HG03342 (cell line): ENCODE data around the gene ASGR1.

ENCODE experiments used
- ATAC-seq: cut with Tn5 transposase; IDR thresholded peaks from one replicate; pipeline ENCODE4 v1.9.1; 2021; ENCODE audit warnings: mild to moderate bottlenecking, moderate library complexity; ENCODE audit not compliant: unreplicated experiment

ASGR1 gene

DNA sequence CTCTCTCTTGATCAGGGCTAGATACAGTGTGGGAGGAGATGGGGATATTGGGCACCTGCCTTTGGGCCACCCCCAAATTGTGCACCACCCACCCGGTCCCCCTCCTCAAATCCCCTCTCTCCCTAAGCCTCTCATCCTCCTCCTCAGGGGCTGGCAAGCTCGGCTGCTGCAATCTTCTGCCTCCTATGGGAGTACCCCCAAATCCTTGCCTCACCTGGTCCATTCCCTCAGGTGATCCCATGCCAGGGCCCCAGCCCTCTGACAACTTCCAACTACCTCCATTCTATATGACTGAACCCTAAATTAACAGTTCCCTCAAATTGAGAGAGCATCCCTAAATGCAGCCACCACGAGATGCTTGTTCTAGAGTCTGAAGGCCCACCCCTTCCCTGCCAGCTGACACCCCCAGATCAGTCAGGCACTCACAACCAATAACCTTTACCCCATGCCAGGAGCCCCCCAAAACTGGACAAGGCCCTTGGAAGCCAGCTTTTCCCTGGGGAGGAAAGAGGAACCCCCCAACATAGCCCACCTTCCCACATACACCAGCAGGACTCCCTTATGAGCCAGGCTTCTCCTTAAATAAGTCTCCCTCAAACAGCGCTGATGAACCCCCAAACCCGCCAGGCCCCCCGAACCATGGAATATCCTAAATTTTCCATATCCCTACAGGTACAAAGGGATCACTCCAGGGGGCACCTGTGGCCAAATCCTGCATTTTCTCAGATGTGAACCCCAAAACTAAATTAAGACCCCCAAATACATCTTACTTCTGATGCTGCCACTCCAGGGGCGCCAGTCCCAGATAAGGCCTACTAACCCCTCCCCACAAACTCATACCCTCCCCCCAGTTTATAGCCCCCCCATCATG lies 37.3 kb upstream of the ASGR1 start:
- ATAC-seq = no peak

- ATAC-seq = no peak
Observed at GRCh38 chr17:7215652-7216180, 36.5 kb upstream of the ASGR1 start.

- no peak for ATAC-seq
Observed at GRCh38 chr17:7215136-7215638, 36.0 kb upstream of the ASGR1 start.

DNA sequence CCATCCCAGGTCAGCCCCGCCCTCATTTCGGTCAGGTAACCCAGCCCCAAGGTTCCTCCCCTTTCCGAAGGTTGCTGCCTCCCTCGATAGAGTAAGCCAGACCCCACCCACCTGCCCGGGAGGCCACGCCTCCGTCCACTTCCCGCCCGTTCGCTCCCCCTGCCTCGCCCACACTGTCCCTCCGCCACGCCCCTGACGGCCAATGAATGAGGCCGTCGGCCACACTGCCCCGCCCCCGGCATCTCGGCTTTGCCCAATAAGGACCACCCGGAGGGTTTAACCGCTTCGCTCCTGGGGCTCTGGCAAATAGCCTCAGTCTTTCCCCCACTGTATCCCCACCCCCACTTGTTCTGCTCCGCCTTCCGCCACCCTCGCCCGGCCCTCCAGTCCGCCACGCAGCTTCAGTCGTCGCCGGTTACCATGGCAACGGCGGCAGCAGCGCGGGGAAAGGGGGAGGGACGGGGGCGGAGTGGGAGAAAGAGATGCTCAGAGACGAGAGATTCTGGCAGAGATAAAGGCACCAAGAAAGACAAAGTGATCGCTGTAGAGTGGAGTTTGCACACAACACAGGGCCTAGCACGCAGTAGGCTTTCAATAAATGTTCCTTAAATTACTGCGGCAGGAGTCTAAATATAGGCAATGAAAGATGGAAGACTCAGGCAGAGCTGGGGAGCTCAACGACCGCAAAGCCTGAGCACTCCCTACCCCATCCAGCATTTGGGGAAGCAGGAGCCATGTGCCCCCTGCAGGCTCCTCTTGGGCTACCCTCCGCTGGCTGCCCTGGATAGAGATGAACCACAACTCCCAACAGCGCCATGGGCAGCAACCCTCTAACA lies 35.3 kb upstream of the ASGR1 start:
- ATAC-seq = peak; percentile 72

GRCh38 chr17:7213895-7214299 lies 34.7 kb upstream of the ASGR1 start:
- ATAC-seq = peak; percentile 4

DNA sequence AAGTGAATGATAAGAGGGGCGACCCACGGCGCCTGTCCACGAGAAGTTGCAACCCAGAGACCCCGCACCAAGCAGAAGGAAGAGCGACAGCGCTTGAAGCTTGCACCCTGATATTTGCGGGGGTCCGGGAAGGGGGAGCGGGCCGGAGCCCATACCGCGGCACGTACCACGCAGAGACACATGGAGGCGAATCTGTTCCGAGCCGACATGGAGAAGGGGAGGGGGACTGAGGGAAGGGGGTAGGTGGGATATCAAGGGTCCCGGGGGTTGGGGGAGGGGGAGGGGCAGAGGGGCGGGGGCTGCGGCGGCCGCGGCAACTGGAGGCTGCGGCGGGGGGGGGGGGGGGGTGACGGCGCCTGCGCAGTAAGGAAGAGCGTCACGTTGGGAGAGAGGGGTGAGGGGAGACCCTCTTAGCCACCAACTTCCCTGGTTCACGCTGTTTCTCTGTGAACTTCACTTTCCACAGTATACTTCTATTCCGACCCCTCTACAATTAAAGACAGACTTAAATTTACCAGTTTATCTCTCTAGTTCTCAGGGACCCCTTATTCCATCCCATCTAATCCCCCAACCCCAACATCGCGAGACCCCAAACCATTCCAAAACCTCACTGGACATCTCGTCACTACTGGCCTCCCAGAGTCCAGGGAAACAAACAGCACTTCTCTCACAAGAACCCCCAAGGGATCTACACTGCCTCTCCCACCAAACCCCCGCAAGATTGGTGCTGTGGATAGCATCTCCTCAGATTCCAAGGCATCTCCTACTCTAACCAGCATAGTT lies 32.5 kb upstream of the ASGR1 start:
- no peak for ATAC-seq

DNA sequence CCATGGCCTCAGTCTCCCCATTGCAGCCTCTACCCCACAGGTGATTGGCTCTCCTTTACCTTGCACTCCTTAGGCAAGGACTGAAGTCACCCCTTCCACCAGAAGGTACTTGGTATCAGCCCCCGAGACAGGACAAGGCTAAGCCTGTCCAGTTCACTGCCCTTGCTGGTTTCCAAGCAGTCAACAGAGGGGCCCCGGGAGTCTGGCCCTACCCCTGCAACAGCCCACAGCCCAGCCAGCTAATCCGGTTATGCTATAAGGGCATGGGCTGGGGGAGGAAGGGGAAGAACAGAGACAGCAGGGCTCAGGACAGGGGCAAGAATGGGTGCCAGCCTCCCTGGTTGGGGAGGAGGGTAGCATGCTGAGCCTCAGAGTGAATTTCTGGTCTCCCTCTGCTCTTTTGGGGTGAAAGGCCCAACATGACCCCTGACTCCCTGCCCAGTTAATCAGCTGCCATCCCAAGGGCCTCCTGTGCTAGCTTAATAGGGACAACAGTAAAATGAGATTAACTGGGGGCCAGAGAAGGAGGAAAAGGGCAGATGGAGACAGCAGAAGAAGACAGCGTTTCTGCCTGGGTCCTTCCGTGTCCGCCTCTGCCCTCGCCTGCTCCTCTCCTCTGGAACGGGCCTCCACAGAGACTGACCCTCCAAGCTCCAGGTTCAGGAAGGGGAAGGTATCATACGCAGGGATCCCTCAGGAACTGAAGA lies 29.7 kb upstream of the ASGR1 start:
- ATAC-seq = no peak

GRCh38 chr17:7208027-7208571 lies 28.9 kb upstream of the ASGR1 start:
- ATAC-seq = no peak

DNA sequence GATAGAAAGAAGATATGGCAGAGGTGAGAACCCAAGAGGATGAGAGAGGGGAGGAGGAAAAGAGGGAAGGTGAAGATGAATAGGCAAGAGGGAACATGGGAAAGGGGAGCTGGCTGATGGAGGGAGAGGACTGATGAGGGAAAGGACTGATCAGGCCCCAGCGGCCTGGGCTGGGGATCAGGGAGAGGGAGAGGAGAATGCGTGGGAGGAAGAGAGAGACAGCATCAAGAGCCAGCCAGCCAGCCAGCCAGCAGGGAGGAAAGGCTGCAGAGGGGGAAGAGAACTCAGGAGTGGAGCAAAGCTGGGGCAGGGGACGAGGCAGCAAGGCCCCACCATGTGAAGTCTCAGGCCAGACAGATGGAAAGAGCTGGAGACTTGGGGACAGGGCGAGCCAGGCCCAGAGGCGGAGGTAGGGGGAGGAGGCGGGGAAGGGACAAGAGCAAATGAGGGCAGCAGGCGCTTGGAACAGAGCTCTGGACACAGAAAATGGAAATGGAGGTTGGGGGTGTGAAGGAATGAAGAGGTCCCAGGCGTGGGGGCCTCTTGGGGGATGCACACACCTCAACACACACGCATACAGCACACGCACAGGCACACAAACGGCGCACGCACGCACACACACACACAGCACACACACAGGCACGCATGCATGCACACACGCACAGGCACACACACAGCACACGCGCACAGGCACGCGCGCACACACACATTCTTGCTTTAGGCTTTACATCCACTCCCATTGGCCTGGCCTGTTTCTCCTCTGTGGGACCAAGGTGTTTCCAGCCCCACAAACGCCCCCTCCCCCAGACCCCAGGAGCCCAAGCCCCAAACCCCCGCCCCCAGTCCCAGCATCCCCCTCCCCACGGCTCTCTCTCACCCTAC lies 28.2 kb upstream of the ASGR1 start:
- no peak for ATAC-seq

DNA sequence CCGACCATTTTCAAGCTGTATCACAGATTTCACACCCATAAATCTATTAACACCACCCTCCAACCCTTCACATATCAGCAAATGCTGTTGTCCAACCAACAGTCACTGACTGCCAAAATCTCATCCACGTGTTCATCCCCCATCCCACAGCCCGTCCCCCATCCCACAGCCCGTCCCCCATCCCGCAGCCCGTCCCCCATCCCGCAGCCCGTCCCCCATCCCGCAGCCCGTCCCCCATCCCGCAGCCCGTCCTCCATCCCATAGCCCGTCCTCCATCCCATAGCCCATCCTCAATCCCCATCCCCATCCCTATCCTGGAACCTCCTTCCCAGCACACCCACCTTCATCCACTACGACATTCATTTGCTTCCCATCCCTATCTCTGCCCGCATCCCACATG lies 26.4 kb upstream of the ASGR1 start:
- no peak for ATAC-seq

DNA sequence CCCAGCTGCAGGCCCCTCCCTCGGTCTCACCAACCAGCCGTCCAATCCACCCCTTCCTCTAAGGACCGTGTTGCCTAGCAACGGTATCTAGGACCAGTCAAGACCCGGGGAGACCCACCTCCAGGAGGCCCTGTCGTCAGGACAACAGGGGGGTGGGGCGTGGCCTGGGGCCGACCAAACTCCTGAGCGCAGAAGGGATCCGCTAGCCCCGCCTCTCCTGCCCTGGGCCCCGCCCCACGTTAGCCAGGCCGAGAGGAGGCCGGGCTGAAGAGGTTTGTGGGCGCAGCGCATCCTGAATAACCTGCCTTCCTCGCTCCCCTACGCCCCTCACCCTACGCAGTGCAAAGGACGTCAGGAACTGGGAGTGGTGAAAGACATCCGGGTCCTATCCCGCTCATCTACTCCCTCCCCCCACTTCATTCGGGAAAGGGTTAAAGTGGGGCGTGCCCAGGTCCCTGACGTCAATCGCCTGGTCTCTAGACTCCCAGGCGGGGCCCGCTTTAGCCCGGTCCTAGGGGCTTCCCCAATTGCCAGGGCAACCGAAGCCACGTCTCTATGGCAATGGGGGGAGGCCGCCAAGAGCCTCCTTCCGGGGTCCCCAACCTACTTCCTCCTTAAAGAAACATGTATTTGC lies 25.8 kb upstream of the ASGR1 start:
- ATAC-seq = peak; percentile 76

- ATAC-seq = no peak
Observed at GRCh38 chr17:7204336-7204735, 25.2 kb upstream of the ASGR1 start.

- ATAC-seq = no peak
Observed at GRCh38 chr17:7203391-7203790, 24.2 kb upstream of the ASGR1 start.

GRCh38 chr17:7196651-7197401 lies 17.7 kb upstream of the ASGR1 start:
- no peak for ATAC-seq

- no peak for ATAC-seq
Observed at GRCh38 chr17:7195971-7196370, 16.8 kb upstream of the ASGR1 start.

DNA sequence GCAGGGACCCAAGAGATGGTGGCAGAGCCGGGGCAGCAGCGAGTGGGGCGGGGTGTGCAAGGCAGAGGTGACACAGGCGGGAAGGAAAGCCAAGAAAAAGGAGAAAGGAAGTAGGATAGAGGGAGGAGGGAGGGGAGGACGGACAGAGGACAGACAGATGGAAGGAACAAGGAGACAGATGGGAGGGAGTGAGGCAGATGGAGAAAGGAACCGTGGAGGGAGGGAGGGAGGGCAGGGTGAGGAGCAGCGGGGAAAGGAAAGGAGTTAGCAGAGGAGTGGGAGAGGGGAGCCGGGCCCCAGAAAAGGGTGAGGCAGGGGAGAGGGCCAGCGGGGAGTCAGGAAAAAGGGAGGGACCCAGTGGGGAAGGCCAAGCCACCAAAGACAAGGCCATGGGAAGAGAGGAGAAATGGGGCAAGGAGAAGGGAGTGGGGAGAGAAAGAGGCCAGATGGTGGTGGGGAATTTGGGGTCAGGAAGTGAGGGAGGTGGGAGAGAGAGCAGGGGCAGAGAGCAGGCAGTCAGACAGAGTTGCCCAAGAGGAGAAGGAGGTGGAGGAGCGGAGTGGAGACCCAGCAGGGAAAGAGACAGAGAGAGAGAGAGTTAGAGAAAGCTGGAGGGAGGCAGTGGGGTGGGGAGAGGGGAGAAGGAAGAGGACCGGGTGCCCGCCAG lies 13.2 kb upstream of the ASGR1 start:
- no peak for ATAC-seq

- no peak for ATAC-seq
Observed at GRCh38 chr17:7191571-7192270, 12.6 kb upstream of the ASGR1 start.
